HEK293T (cell line): ENCODE measurements around the gene HLCS.

ENCODE experiments used
- ARNT ChIP-seq: fragments of 450-650 bp; IDR thresholded peaks from 2 replicates; pipeline ENCODE4 v1.6.1; 2017; ENCODE audit warnings: mild to moderate bottlenecking
- ELF4 ChIP-seq: fragments of 450-650 bp; IDR thresholded peaks from 2 replicates; pipeline ENCODE4 v1.6.1; 2017; ENCODE audit warnings: antibody characterized with exemption
- PKNOX1 ChIP-seq: fragments of 450-650 bp; IDR thresholded peaks from 2 replicates; pipeline ENCODE4 v1.6.1; 2016

GRCh38 chr21:36915696-36916245 lies 50.7 kb downstream of the HLCS start:
- TF ChIP-seq ELF4 = no peak
- no peak for TF ChIP-seq PKNOX1
- no peak for TF ChIP-seq ARNT
